ENCODE data around the gene FCRL1.

Gene FCRL1

DNA sequence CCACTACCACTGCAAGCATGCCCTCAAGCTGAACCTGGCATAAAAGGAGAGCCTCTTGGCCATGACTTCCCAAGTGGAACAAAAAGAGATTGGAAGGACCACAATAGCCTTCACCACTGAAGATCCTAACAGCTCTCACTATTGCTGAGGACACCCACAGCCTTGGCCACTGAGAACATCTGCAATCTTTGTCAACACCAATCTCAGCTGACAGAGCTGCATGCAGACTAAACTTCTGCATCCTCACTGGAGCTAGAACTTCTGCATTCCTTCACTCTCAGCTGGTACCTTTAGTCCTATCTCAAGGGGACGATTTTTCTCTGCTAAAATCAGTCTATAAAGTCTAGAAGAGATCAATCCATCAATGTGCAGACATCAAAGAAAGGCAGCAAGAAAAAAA, 34.7 kb downstream of the FCRL1 start:
- POLR2A ChIA-PET, result no interaction called here

DNA sequence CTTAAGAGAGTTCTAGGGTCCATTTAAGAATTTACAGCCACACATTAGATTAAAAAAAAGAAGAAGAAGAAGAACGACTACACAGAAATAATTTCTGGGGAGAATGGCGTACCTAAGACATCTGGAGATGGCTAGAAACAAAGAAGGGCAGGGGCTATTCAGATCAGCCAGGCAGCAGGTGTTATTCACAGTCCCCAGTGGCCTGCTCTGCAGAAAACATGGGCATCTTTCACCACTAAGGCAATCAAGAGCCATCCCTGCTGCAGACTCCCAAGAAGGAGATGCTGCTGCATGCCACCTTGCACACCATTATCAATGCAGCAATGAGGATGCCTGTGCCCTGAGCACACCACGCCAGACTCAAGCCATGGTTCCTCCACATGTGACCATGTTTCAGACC, 35.1 kb downstream of the FCRL1 start:
- ChIA-PET POLR2A (no interaction called here), CTCF (no interaction called here)
- TF ChIP-seq FOXM1 (IDR thresholded peaks at IDR 0.05; ENCODE audit: borderline replicate concordance) (no peak), SP1 (IDR thresholded peaks at IDR 0.05) (no peak), NFRKB (IDR thresholded peaks at IDR 0.05) (no peak), L3MBTL2 (conservative IDR thresholded peaks at IDR 0.05) (no peak), LEF1 (IDR thresholded peaks at IDR 0.05; ENCODE audit: borderline replicate concordance) (no peak), HDGF (IDR thresholded peaks at IDR 0.05; ENCODE audit: borderline replicate concordance) (no peak)
- DNase-seq (ENCODE audit: extremely low spot score), result no peak

More for the DNA sequence above, 34.7 kb downstream of the FCRL1 start:
- no peak for DNase-seq (ENCODE audit: extremely low spot score)
- TF ChIP-seq, protein P1, sequence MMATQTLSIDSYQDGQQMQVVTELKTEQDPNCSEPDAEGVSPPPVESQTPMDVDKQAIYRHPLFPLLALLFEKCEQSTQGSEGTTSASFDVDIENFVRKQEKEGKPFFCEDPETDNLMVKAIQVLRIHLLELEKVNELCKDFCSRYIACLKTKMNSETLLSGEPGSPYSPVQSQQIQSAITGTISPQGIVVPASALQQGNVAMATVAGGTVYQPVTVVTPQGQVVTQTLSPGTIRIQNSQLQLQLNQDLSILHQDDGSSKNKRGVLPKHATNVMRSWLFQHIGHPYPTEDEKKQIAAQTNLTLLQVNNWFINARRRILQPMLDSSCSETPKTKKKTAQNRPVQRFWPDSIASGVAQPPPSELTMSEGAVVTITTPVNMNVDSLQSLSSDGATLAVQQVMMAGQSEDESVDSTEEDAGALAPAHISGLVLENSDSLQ (IDR thresholded peaks at IDR 0.05), result no peak
- TF ChIP-seq SUZ12 (IDR thresholded peaks at IDR 0.05), result no peak
- no peak for TF ChIP-seq L3MBTL2 (conservative IDR thresholded peaks at IDR 0.05)
- no peak for TF ChIP-seq LEF1 (IDR thresholded peaks at IDR 0.05; ENCODE audit: borderline replicate concordance)
- CTCF ChIA-PET, result no interaction called here

DNA sequence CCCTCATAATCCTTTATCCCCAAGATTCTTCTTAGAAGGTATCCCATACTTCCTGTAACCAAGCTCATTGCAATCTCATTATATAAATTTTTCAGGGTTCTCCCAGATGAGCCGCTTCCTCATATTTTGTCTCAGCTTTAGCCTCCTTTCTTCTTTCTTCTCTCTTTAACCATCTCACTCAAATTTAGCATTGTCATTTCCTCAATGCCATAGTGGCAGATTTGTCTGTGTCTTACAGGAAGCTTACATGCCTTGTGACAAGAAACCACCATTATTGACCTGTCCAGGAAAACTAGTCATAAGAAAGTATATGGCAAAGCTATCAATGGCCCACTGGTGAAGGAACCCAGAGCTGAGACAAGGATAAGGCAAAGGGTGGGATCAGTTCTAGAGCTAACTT, 37.0 kb downstream of the FCRL1 start:
- no peak for DNase-seq (ENCODE audit: extremely low spot score)
- ChIA-PET CTCF (no interaction called here), POLR2A (no interaction called here)
- TF ChIP-seq FOXK2 (IDR thresholded peaks at IDR 0.05) (no peak), FOXM1 (IDR thresholded peaks at IDR 0.05; ENCODE audit: borderline replicate concordance) (no peak), SUZ12 (IDR thresholded peaks at IDR 0.05) (no peak), TARDBP (IDR thresholded peaks at IDR 0.05) (no peak), SP1 (IDR thresholded peaks at IDR 0.05) (no peak), ZNF384 (IDR thresholded peaks at IDR 0.05) (no peak), ELF4 (IDR thresholded peaks at IDR 0.05) (no peak), HDGF (IDR thresholded peaks at IDR 0.05; ENCODE audit: borderline replicate concordance) (no peak), CTBP1 (IDR thresholded peaks at IDR 0.05; ENCODE audit: borderline replicate concordance) (no peak), NFRKB (IDR thresholded peaks at IDR 0.05) (no peak), LEF1 (IDR thresholded peaks at IDR 0.05; ENCODE audit: borderline replicate concordance) (no peak)

DNA sequence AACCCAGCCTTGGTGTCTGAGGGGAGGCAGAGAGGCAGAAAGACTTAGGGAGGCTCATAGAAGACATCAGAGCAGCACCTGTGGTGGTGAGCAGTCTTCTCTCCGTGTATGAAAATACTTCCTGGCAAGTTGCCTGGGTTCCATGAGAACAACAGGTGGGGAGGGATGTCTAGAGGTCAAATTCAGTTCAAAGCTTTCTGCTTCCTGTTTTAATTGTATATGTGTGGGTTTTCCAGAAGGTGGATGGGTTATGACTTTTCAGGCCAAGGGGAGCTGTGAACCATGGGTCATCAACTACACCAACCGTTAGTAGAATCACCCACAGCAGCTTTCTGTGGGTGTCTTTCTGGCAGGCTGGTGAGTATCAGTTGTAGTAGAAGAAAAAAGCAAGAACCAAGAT, 38.9 kb downstream of the FCRL1 start:
- CTCF ChIA-PET, result no interaction called here
- no peak for DNase-seq (ENCODE audit: extremely low spot score)
- POLR2A ChIA-PET, result no interaction called here
- TF ChIP-seq NFRKB (IDR thresholded peaks at IDR 0.05), result no peak
- no peak for TF ChIP-seq FOXA1 (IDR thresholded peaks at IDR 0.05)
- TF ChIP-seq CTBP1 (IDR thresholded peaks at IDR 0.05; ENCODE audit: borderline replicate concordance), result no peak
- TF ChIP-seq TARDBP (IDR thresholded peaks at IDR 0.05), result no peak
- no peak for TF ChIP-seq SUZ12 (IDR thresholded peaks at IDR 0.05)
- no peak for TF ChIP-seq FOXK2 (IDR thresholded peaks at IDR 0.05)
- TF ChIP-seq BHLHE40 (IDR thresholded peaks at IDR 0.05; ENCODE audit: borderline replicate concordance), result no peak
- no peak for TF ChIP-seq L3MBTL2 (conservative IDR thresholded peaks at IDR 0.05)
- no peak for TF ChIP-seq HDGF (IDR thresholded peaks at IDR 0.05; ENCODE audit: borderline replicate concordance)
- TF ChIP-seq ZNF384 (IDR thresholded peaks at IDR 0.05), result no peak
- TF ChIP-seq ARNT (IDR thresholded peaks at IDR 0.05), result no peak
- no peak for TF ChIP-seq LEF1 (IDR thresholded peaks at IDR 0.05; ENCODE audit: borderline replicate concordance)

DNA sequence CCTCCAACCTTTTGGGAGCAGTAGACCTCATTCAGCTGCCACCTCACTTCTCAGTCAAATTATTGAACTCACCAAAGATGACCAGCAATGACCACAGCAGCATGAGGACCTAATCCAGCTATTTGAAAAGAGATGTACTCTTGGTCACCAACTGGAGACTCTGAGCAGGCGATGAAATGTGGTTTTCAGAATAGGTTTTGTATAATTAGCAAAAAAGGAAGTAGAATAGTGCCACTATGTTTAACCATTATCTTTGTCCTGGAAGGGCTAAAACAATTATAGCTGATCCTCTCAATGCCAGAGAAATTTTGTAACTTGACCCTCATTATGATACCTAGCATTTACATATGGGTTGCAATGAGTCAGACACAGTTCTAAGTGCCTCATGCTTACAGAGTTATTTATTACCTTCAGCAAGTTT, 42.9 kb downstream of the FCRL1 start, which contains the start of gene FCRL2:
Gene FCRL2 (minus strand): TSS at position 162 of the 421 bp plus-strand sequence. CDS start 59 bp downstream, at position 103.
- CTCF ChIA-PET, result no interaction called here

DNA sequence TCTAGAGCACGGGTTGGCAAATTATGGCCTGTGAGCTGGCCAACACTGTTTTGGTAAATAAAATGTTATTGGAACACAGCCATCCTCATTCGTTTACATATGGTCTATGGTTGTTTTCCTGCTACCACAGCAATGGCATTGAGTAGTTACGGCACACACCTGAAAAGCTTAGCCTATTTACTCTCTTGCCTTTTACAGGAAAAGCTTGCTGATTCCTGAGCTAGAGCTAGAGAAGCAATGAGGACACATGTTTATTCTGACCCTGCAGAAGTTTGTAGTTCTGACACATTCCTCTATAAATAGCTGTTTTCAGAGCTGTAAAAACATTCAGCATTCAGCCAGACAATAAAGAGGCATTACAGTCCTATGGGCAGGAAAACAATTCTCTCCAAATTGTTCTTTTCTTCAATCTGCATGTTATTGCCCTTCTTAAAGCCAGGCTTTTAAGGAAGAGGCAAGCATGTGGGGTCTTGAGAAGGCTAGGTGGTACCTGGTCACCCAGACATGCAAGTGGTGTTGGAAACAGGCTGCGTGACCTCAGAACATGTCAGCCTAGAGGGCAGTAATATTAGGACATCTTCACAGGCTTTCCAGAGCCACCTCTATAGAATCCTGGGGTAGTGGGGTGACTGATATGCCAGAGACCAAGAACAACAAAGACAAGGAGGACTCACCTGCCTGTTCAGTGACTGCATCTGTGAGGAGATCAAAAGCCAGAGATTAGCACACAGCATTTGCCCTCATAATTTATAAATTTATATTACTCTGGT, 44.6 kb downstream of the FCRL1 start:
- CTCF ChIA-PET, result no interaction called here
- POLR2A ChIA-PET, result no interaction called here
- no peak for DNase-seq (ENCODE audit: extremely low spot score)
- TF ChIP-seq NFRKB (IDR thresholded peaks at IDR 0.05), result no peak
- TF ChIP-seq SP1 (IDR thresholded peaks at IDR 0.05), result no peak
- TF ChIP-seq L3MBTL2 (conservative IDR thresholded peaks at IDR 0.05), result no peak
- no peak for TF ChIP-seq TARDBP (IDR thresholded peaks at IDR 0.05)
- TF ChIP-seq CTBP1 (IDR thresholded peaks at IDR 0.05; ENCODE audit: borderline replicate concordance), result no peak
- TF ChIP-seq ARNT (IDR thresholded peaks at IDR 0.05), result no peak
- TF ChIP-seq ZNF384 (IDR thresholded peaks at IDR 0.05), result no peak
- TF ChIP-seq, protein P1 (IDR thresholded peaks at IDR 0.05), result no peak

More for the DNA sequence above, 42.9 kb downstream of the FCRL1 start, which contains the start of gene FCRL2:
- POLR2A ChIA-PET, result no interaction called here
- no peak for DNase-seq (ENCODE audit: extremely low spot score)
- TF ChIP-seq ELF4 (IDR thresholded peaks at IDR 0.05) (no peak), NFRKB (IDR thresholded peaks at IDR 0.05) (no peak), ZNF384 (IDR thresholded peaks at IDR 0.05) (no peak), SP1 (IDR thresholded peaks at IDR 0.05) (no peak), FOXA1 (IDR thresholded peaks at IDR 0.05) (no peak), TARDBP (IDR thresholded peaks at IDR 0.05) (no peak), ARNT (IDR thresholded peaks at IDR 0.05) (no peak), SUZ12 (IDR thresholded peaks at IDR 0.05) (no peak), L3MBTL2 (conservative IDR thresholded peaks at IDR 0.05) (no peak), LEF1 (IDR thresholded peaks at IDR 0.05; ENCODE audit: borderline replicate concordance) (no peak), BHLHE40 (IDR thresholded peaks at IDR 0.05; ENCODE audit: borderline replicate concordance) (no peak), HDGF (IDR thresholded peaks at IDR 0.05; ENCODE audit: borderline replicate concordance) (no peak), FOXM1 (IDR thresholded peaks at IDR 0.05; ENCODE audit: borderline replicate concordance) (no peak), FOXK2 (IDR thresholded peaks at IDR 0.05) (no peak), CTBP1 (IDR thresholded peaks at IDR 0.05; ENCODE audit: borderline replicate concordance) (no peak)
- TF ChIP-seq, protein P1 (IDR thresholded peaks at IDR 0.05), result no peak
